DND-41 (cell line): ENCODE measurements around the gene FKBP8.

Source experiments
- ATAC-seq: fragments of 200-7000 bp; cut with Tn5 transposase; 3 replicates; pipeline ENCODE4 v1.9.1; 2021; ENCODE audit warnings: low read depth; ENCODE audit not compliant: insufficient read depth
- DNase-seq: peaks from one replicate; pipeline ENCODE4 v3.0.0-alpha.2; 2020
- H2AFZ ChIP-seq: 2 replicates; pipeline ENCODE4 v1.6.0; 2012; ENCODE audit warnings: low read depth, low read length
- H3K27ac ChIP-seq: 2 replicates; pipeline ENCODE4 v1.5.1; 2012; ENCODE audit warnings: low read length, inconsistent platforms
- H3K27me3 ChIP-seq: fragments of 200-600 bp; sonication (generic); 2 replicates; pipeline ENCODE4 v1.6.0; 2012; ENCODE audit warnings: low read length, mild to moderate bottlenecking, inconsistent platforms; ENCODE audit not compliant: insufficient read depth, poor library complexity
- H3K36me3 ChIP-seq: 2 replicates; pipeline ENCODE4 v1.5.1; 2012; ENCODE audit warnings: low read length, inconsistent platforms; ENCODE audit not compliant: insufficient read depth
- H3K4me1 ChIP-seq: 2 replicates; pipeline ENCODE4 v1.5.1; 2012; ENCODE audit warnings: mild to moderate bottlenecking, low read length; ENCODE audit not compliant: insufficient read depth
- H3K4me2 ChIP-seq: 2 replicates; pipeline ENCODE4 v1.6.0; 2012; ENCODE audit warnings: mild to moderate bottlenecking, moderate library complexity, low read length, inconsistent platforms; ENCODE audit not compliant: insufficient read depth
- H3K4me3 ChIP-seq, 2 experiments: fragments of 200-600 bp in 1 of 2; shearing (Covaris generic) in 1 of 2; 2 replicates each; pipeline ENCODE4 v1.5.1; 2012 to 2016; ENCODE audit warnings: inconsistent platforms in 2 of 2, low read length in 2 of 2, mild to moderate bottlenecking in 2 of 2, low read depth in 1 of 2, moderate library complexity in 1 of 2
- H3K79me2 ChIP-seq: 2 replicates; pipeline ENCODE4 v1.6.0; 2012; ENCODE audit warnings: low read length, inconsistent platforms; ENCODE audit not compliant: insufficient read depth
- H3K9ac ChIP-seq: 2 replicates; pipeline ENCODE4 v1.6.0; 2012; ENCODE audit warnings: low read depth, mild to moderate bottlenecking, inconsistent platforms, low read length, moderate library complexity
- H3K9me3 ChIP-seq: 2 replicates; pipeline ENCODE4 v1.5.1; 2012; ENCODE audit warnings: low read length, moderate library complexity, mild to moderate bottlenecking, inconsistent platforms; ENCODE audit not compliant: insufficient read depth, severe bottlenecking
- H4K20me1 ChIP-seq: 2 replicates; pipeline ENCODE4 v1.6.0; 2012; ENCODE audit warnings: low read length; ENCODE audit not compliant: insufficient read depth
- EZH2 ChIP-seq: IDR thresholded peaks from 3 replicates; pipeline ENCODE4 v1.6.1; 2012; ENCODE audit warnings: borderline replicate concordance, low read depth, mild to moderate bottlenecking, moderate library complexity, low read length, inconsistent platforms; ENCODE audit not compliant: severe bottlenecking
- TF ChIP-seq, protein P1 (sequence below): IDR thresholded peaks from 2 replicates; pipeline ENCODE4 v1.5.1; 2012; ENCODE audit warnings: borderline replicate concordance, low read length, moderate library complexity, mild to moderate bottlenecking; ENCODE audit not compliant: poor library complexity, severe bottlenecking; ENCODE audit errors: extremely low read depth

The FKBP8 gene

DNA sequence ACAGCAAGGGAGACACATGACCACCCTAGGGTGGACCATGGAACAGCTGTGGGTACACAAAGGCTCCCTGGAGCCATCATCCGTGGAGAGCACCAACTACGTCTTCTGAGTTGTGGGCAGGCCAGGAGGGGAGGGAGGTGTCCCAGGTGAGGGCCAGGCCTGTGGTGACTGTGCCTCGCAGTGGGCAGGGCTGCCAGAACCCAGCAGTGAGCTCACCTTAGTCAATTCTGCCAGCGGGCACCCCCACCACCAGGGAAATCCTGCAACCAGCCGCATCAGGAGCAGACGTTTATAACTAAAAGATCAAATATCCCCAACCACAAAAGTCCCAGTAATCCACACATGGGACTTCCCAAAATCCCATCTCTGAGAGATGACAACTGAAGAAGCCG, 41.1 kb downstream of the FKBP8 start:
- TF ChIP-seq, protein P1, sequence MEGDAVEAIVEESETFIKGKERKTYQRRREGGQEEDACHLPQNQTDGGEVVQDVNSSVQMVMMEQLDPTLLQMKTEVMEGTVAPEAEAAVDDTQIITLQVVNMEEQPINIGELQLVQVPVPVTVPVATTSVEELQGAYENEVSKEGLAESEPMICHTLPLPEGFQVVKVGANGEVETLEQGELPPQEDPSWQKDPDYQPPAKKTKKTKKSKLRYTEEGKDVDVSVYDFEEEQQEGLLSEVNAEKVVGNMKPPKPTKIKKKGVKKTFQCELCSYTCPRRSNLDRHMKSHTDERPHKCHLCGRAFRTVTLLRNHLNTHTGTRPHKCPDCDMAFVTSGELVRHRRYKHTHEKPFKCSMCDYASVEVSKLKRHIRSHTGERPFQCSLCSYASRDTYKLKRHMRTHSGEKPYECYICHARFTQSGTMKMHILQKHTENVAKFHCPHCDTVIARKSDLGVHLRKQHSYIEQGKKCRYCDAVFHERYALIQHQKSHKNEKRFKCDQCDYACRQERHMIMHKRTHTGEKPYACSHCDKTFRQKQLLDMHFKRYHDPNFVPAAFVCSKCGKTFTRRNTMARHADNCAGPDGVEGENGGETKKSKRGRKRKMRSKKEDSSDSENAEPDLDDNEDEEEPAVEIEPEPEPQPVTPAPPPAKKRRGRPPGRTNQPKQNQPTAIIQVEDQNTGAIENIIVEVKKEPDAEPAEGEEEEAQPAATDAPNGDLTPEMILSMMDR = no peak
- no peak for TF ChIP-seq EZH2
- DNase-seq = no peak
- Histone ChIP-seq H3K4me3 (no peak overlapping the region), H3K4me2 (no peak overlapping the region), H4K20me1 (peaks cover 92% of the 10 kb centered on the region), H3K27ac (no peak overlapping the region), H3K9ac (no peak overlapping the region), H2AFZ (no peak overlapping the region), H3K79me2 (peaks cover 96% of the 10 kb centered on the region), H3K4me1 (peaks cover 12% of the 10 kb centered on the region), H3K36me3 (no peaks in the 10 kb centered on the region), H3K9me3 (no peaks in the 10 kb centered on the region), H3K27me3 (no peaks in the 10 kb centered on the region)
- no peak for ATAC-seq

DNA sequence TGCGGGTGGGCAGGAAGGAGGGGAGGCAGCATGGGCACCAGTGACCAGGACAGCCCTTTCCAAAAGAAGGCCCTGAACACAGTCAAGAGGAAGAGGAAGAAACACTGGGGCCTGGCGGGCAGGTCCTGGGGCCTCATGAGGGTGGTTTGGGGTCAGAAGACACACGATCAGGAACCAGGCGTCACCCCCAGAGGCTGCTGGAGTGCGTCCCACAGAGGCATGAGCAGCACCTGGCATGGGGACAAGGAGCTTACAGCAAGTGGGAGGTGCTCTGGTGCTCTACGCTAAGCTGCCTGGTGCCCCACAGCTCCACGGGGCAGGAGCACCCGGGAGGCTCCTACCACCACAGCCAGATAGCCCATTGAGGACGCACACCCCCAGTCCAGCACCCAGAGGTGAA, 41.5 kb downstream of the FKBP8 start:
- Histone ChIP-seq H3K27ac (no peak overlapping the region), H3K27me3 (no peaks in the 10 kb centered on the region), H3K4me2 (no peak overlapping the region), H3K9ac (no peak overlapping the region), H3K4me3 (no peak overlapping the region), H3K4me1 (peaks cover 8% of the 10 kb centered on the region), H3K36me3 (no peaks in the 10 kb centered on the region), H4K20me1 (peaks cover 92% of the 10 kb centered on the region), H3K9me3 (no peaks in the 10 kb centered on the region), H3K79me2 (peaks cover 97% of the 10 kb centered on the region), H2AFZ (no peak overlapping the region)
- no peak for DNase-seq
- no peak for TF ChIP-seq EZH2
- TF ChIP-seq, protein P1 = no peak
- ATAC-seq = no peak

DNA sequence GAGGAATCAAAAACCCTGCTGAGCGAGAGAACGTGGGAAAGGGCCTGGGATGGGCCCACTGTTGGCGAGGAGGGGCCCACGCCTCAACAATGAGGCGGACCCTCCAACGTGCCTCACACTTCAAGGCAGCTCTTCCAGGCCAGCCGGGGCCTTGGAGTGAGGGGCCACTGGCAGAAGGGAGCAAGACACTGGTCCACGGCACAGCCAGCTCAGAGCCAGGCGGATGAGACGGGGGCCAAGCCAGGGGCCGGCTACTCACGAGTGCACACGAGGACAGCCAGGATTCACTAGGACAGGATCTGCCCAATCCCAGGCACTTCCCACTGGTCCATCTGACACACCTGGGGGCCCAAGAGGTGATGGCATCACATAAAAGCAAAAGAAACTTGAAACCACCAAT, 42.0 kb downstream of the FKBP8 start:
- DNase-seq (no peak), ATAC-seq (no peak)
- H4K20me1 ChIP-seq = peaks cover 91% of the 10 kb centered on the region
- no peak overlapping the region for H3K27ac ChIP-seq
- H3K9me3 ChIP-seq = no peaks in the 10 kb centered on the region
- H3K4me2 ChIP-seq = no peak overlapping the region
- H2AFZ ChIP-seq = no peak overlapping the region
- H3K9ac ChIP-seq = no peak overlapping the region
- TF ChIP-seq, protein P1 = no peak
- no peak for TF ChIP-seq EZH2
- H3K4me1 ChIP-seq = peaks cover 6% of the 10 kb centered on the region
- no peak overlapping the region for H3K4me3 ChIP-seq
- H3K27me3 ChIP-seq = no peaks in the 10 kb centered on the region
- no peaks in the 10 kb centered on the region for H3K36me3 ChIP-seq
- peaks cover 96% of the 10 kb centered on the region for H3K79me2 ChIP-seq

- Histone ChIP-seq H3K9ac (no peak overlapping the region), H3K27me3 (no peaks in the 10 kb centered on the region), H4K20me1 (peaks cover 91% of the 10 kb centered on the region), H3K4me1 (peaks cover 8% of the 10 kb centered on the region), H3K4me3 (no peak overlapping the region), H3K27ac (no peak overlapping the region), H3K4me2 (no peak overlapping the region), H3K36me3 (no peaks in the 10 kb centered on the region), H3K79me2 (peaks cover 96% of the 10 kb centered on the region), H3K9me3 (no peaks in the 10 kb centered on the region), H2AFZ (no peak overlapping the region)
- ATAC-seq (no peak), DNase-seq (no peak)
- TF ChIP-seq, protein P1 = no peak
- TF ChIP-seq EZH2 = no peak
Observed at GRCh38 chr19:18500799-18501198, 42.6 kb downstream of the FKBP8 start.
